Muscle of back (tissue), 11 donors: ENCODE results near the gene PCDH9. TPM values are rescaled to one million over a fixed set of nuclear protein-coding genes. Genes with fewer than 3 reads are reported as not detected.

Experiments used
- DNase-seq, 3 donors: peaks; one replicate each; pipeline versions ENCODE4 v3.0.0 to v3.0.0-alpha.2; 2013
- polyA plus RNA-seq, 10 donors: library from polyadenylated mRNA; unstranded; fragments of 120-200 nt; gene quantifications; one replicate each; pipeline ENCODE4 v1.2.1, GENCODE V29; 2013; ENCODE audit not compliant: insufficient read length in 10 of 10

Gene PCDH9
- polyA plus RNA-seq, 10 donors = 2.1 to 5.4 (median 3.2) TPM

- no peak for DNase-seq
Measured at GRCh38 chr13:67094078-67094477, 136.1 kb downstream of the PCDH9 start.

- DNase-seq = no peak
Measured at GRCh38 chr13:67091603-67092002, 138.5 kb downstream of the PCDH9 start.

- peak in 2 of 3 donors; percentile 9 to 26 for DNase-seq
Measured at GRCh38 chr13:67090856-67091255, 139.3 kb downstream of the PCDH9 start.

- DNase-seq = peak in 2 of 3 donors; percentile 12 to 36
Measured at GRCh38 chr13:67087527-67087926, 142.6 kb downstream of the PCDH9 start.

GRCh38 chr13:67086260-67086659, 143.9 kb downstream of the PCDH9 start:
- no peak for DNase-seq

GRCh38 chr13:67084066-67084465, 146.1 kb downstream of the PCDH9 start:
- DNase-seq = no peak

- no peak for DNase-seq
Measured at GRCh38 chr13:67083519-67083918, 146.6 kb downstream of the PCDH9 start.

GRCh38 chr13:67080351-67080750, 149.8 kb downstream of the PCDH9 start:
- no peak for DNase-seq

- no peak for DNase-seq
Measured at GRCh38 chr13:67078062-67078461, 152.1 kb downstream of the PCDH9 start.

- DNase-seq = no peak
Measured at GRCh38 chr13:67077132-67077531, 153.0 kb downstream of the PCDH9 start.

GRCh38 chr13:67076378-67076777, 153.8 kb downstream of the PCDH9 start:
- DNase-seq = no peak

- peak in 1 of 3 donors; percentile 18 for DNase-seq
Measured at GRCh38 chr13:67075239-67075638, 154.9 kb downstream of the PCDH9 start.

GRCh38 chr13:67071918-67072598, 158.1 kb downstream of the PCDH9 start:
- DNase-seq = no peak

GRCh38 chr13:67070306-67070705, 159.8 kb downstream of the PCDH9 start:
- no peak for DNase-seq

- no peak for DNase-seq
Measured at GRCh38 chr13:67069117-67069767, 160.9 kb downstream of the PCDH9 start.

- no peak for DNase-seq
Measured at GRCh38 chr13:67064920-67065319, 165.2 kb downstream of the PCDH9 start.

GRCh38 chr13:67063036-67063435, 167.1 kb downstream of the PCDH9 start:
- DNase-seq = no peak

- no peak for DNase-seq
Measured at GRCh38 chr13:67062160-67062559, 168.0 kb downstream of the PCDH9 start.

GRCh38 chr13:67061750-67062149, 168.4 kb downstream of the PCDH9 start:
- DNase-seq = peak in 2 of 3 donors; percentile 26 to 45

- DNase-seq = no peak
Measured at GRCh38 chr13:67052550-67053490, 177.3 kb downstream of the PCDH9 start.

GRCh38 chr13:67049744-67050143, 180.4 kb downstream of the PCDH9 start:
- DNase-seq = no peak

- DNase-seq = peak in 1 of 3 donors; percentile 18
Measured at GRCh38 chr13:67048821-67049150, 181.3 kb downstream of the PCDH9 start.
